Fibroblast of skin of scalp (primary cell): Measurements from ENCODE around the gene CARD8.

Experiments
- DNase-seq: peaks from one replicate; pipeline ENCODE4 v3.0.0-alpha.2; 2013

Gene CARD8

DNA sequence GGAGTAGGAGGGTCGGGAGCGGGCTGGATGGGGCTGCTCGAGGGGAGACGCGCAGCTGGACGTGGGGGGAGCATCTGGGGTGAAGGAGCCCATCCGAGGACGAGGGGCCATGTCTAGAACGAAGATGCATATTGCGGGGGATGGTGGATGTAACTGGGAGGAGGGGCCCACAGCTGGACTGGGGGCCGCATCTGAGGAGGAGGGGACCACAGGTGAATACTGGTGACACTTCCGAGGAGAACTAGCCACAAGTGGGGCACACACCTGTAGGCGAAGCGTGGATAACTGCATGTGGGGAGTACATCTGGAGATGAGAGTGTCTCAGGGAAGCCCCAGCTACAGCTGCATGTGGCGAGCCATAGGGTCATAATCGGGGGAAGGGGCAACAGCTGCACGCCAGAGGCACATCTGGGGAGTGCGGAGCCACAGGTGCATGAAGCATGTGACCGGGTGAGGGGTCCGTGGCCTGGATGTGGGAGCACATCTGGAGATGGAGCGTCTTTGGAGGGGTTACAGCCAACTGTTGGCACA lies 84.8 kb downstream of the CARD8 start:
- no peak for DNase-seq

DNA sequence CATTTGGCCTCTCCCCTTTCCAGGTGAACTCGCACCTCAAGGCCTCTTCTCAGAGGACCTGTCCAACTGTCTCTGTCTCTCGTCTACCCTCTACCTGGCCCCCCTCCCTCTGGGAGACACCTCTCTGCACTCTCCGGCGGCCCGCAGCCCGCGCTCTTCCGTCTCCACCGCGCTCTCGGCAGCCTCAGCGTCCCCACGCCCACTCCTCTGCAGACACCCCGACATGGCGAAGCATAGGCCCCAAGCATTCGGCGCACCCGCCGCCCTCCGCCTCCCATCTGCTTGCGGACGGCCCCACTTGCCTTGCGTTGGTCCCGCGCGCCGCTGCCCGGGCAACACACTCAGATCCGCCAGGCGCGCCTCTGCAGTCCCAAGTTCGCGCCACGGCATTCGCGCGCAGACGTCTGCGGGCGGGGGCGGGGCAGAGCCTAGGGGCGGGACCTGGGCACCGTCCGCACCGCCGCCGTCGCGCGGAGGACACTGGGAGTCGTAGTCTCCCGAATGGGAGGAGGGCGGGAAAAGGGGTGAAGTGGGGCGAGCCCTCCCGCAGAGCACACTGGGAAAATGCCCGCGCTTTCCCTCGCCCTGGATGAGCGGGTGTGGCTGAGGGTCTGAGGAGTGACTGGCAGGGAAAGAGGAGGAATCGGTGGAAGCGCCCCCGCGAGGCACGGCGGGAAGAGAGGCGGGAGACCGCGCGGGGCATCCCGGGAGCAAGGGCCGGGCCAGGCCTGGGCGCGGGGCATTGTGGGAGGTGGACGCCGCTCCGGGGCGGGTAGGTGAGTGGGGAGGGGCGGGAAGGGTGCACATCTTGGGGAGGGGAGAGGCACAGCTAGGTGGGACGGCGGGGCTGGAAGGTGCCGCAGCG lies 85.5 kb downstream of the CARD8 start, which contains the start of the genes LIG1 and ZSWIM9:
Gene LIG1, minus strand, starts transcription at position 406 of the 865 bp plus-strand sequence. CDS start 4,778 bp downstream, outside the sequence.
Gene ZSWIM9, plus strand, starts transcription at position 742 of the 865 bp plus-strand sequence. CDS start 1,123 bp downstream, outside the sequence.
- peak; percentile 98 for DNase-seq

DNA sequence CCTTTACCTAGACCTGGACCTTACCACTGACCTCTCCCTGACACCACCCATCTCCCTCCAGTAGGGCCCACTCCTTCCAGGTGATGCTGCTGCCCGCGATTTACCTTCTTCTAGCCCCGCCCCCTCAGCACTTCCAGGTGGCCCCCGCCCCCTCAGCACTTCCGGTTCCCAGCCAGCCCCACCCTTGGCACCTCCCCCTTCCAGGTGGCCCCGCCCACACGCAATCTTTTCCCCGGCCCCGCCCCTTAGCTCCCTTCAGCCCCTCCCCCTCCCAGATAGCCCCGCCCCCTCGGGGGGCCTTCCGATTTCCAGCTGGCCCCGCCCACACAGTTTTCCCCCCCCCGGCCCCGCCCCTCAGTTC lies 86.2 kb downstream of the CARD8 start:
- peak; percentile 71 for DNase-seq

DNA sequence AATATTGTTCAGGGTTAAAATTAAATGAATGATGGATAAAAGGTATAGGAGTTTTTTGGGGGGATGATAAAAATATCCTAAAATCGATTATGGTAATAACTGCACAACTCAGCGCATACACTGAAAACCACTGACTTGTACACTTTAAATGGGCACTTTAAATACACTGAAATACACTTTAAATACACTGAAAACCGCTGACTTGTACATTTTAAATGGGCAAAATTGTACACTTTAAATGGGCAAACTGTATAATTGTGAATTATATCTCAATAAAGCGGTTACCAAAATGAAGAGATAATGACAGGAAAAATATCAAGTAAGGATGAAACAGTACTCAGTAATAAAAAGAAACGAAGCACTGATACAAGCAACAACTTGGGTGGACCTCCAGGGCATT lies 87.0 kb downstream of the CARD8 start:
- no peak for DNase-seq

DNA sequence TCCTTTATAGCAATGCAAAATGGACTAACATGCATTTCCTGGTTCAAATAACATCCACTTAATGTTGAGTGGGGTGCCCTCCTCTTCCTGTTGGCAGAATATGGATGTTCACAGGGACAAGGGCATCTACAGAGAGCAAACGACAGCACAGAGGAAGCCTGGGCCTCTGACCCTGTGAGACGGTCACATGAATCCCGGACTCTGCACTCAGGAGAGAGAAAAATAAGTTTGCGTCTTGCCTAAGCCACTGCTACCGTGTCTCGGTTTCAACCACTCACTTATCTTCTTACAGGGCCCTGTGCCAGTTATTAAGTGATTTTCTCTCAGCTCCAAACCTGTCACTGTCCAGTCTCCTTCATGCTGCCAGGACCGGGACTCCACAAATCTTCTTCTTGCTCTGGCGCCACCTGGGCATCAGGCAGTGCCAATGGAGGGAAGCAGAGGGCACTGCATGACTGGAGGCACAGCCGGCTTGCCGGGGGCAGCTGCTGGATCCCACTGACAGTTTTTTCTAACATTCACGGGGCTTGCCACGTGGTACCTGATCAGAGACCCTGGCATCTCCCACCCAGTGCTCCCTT lies 97.4 kb downstream of the CARD8 start:
- DNase-seq, result no peak
